Testis (tissue), 2 donors: ENCODE results near the gene SNTG2.

Experiments used
- POLR2A ChIP-seq: fragments of 450-650 bp; IDR thresholded peaks from one replicate; pipeline ENCODE4 v1.6.1; 2017; ENCODE audit warnings: antibody characterized with exemption, mild to moderate bottlenecking, moderate library complexity
- TF ChIP-seq, protein P1 (sequence below), 3 experiments: fragments of 450-650 bp in 2 of 3; fragments of 200-600 bp in 1 of 3; sonication (generic) in 1 of 3; IDR thresholded peaks; one replicate each; pipeline ENCODE4 v1.5.1; 2016 to 2019; ENCODE audit warnings: antibody characterized with exemption in 3 of 3, mild to moderate bottlenecking in 2 of 3, moderate library complexity in 1 of 3

DNA sequence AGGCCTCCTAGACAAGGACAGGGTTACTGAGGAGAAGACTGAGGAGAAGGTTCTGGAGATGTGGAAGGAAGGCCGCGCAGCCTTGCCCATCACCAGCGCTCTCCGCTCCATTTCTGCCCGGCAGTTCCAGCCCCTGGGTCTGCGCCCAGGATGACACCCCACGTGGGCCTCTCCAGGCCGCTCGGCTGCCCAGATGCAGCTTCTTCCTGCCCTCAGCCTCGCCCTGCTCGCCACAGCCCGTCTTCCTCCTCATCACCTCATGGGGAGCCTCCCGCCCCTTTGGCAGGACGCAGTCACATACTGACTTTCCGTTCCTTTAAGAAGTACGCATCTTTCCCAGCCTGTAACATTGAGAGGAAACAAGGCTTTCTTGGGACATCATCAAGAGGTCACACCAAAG is 37.1 kb downstream of the SNTG2 start:
- no peak for TF ChIP-seq POLR2A
- TF ChIP-seq, protein P1, sequence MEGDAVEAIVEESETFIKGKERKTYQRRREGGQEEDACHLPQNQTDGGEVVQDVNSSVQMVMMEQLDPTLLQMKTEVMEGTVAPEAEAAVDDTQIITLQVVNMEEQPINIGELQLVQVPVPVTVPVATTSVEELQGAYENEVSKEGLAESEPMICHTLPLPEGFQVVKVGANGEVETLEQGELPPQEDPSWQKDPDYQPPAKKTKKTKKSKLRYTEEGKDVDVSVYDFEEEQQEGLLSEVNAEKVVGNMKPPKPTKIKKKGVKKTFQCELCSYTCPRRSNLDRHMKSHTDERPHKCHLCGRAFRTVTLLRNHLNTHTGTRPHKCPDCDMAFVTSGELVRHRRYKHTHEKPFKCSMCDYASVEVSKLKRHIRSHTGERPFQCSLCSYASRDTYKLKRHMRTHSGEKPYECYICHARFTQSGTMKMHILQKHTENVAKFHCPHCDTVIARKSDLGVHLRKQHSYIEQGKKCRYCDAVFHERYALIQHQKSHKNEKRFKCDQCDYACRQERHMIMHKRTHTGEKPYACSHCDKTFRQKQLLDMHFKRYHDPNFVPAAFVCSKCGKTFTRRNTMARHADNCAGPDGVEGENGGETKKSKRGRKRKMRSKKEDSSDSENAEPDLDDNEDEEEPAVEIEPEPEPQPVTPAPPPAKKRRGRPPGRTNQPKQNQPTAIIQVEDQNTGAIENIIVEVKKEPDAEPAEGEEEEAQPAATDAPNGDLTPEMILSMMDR (IDR thresholded peaks at IDR 0.05): no peak
